ENCODE data around the gene PDX1.

- no peak for TF ChIP-seq POLR2AphosphoS5 (IDR thresholded peaks at IDR 0.05)
- TF ChIP-seq CTCF (IDR thresholded peaks at IDR 0.05), result no peak
Measured at GRCh38 chr13:27917121-27917947, 2.5 kb upstream of the PDX1 start.
